HG02943 (cell line): ENCODE data around the gene KRTAP12-1.

Source experiments
- ATAC-seq: cut with Tn5 transposase; IDR thresholded peaks from one replicate; pipeline ENCODE4 v1.9.1; 2021; ENCODE audit warnings: mild to moderate bottlenecking, low read depth, moderate library complexity; ENCODE audit not compliant: unreplicated experiment

KRTAP12-1 gene, protein sequence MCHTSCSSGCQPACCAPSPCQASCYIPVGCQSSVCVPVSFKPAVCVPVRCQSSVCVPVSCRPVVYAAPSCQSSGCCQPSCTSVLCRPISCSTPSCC

DNA sequence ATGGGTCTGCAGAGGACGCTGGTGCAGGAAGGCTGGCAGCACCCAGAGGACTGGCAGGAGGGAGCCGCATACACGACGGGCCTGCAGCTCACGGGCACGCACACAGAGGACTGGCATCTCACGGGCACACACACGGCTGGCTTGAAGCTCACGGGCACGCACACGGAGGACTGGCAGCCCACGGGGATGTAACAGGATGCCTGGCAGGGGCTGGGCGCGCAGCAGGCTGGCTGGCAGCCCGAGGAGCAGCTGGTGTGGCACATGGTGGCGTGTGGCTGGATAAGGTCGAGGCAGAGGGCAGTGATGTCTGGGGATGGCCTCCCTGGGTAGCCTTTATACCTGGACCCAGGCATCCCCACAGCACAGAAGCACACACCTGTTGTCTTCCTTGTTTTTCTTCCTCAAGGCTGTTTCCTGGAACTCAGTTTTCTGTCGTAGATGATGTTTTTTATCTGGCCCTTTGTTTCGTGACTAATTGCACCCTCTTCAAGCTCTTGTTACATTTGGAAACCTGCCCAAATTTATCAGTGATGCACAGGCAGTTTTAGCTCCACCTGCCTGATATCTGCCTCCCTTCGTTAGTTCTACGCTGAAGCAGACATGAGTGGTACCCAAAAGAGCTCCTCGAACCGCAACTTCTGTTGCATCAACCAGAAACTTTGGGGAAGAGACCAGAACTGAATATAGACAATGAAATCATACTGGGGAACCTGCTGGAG is at the start of gene KRTAP12-1:
Gene KRTAP12-1, minus strand, starts transcription at position 303 of the 719 bp plus-strand sequence. Its CDS starts 40 bp downstream, at position 263.
- ATAC-seq, result no peak

DNA sequence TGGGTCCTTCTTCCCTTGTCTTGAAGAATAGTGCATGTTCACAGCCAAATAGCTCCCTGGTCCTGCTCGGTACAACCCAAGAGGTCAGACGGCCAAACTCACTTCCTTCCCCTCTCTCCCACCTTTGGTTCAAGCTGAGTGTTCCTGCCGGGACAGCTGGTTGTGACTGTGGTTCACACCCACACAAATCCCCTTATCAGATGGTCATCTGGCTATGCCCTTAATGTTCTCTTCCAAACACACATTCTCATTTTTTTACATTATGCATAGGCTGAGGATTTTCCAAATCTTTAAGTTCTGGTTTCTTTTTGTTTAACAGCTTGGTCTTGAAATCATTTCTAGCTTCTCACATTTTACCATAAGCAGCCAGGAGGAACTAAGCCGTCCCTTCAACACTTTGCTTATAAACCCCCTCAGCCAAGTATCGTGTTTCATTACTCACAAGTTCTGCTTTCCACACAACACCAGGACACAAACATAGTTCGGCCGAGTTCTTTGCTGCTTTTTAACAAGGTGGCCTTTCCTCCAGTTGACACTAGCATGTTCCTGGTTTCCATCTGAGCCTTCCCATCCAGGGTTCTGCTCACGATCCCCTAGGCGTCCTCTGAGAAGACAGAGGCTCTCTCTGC is 49.1 kb upstream of the KRTAP12-1 start:
- ATAC-seq, result no peak

DNA sequence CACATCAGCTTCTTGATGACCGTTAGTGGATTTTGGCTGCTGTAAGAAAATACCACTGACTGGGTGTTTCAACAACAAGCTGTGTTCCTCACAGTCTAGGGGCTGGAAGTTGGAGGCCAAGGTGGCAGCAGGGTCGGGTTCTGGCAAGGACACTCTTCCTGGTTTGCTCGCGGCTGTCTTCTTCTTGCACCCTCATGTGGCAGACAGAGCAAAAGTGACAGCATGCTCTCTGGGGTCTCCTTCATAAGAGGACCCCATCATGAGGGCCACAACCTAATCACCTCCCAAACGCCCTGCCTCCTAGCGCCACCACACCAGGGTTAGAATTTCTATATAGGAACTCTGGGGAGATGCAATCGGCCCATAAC is 48.0 kb upstream of the KRTAP12-1 start:
- ATAC-seq, result no peak

DNA sequence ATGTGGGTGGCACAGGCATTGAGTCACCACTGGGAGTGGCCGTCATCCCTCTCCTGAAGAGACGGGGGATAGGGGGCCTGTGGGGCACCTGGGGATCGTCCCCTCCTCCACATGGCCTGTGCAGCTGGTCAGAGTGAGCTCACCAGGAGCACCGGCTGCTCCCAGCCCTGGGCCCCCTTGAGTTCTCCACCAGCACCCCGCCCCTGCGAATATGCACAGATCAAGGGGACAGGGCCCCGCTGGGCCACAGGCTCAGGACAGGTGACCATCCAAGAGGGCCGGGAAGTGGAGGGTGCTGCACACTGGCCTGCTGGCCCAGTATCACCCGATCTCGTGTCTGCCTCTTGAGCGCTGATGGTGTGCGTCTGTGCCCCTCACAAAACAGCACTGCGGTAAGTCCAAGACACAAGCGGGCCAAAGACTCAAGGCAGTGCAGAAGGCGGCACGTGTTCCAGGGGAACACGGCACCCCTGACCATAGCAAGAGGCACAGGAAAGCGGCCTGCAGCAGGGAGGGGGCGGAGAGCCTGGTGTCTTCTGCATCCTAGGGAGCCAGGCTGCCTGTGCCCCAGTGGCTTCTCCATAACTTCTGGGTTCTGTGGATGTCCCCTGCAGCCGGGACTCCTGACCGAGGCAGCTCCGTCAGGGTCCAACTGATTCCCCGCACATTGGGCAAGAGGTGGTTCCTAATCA is 47.5 kb upstream of the KRTAP12-1 start:
- no peak for ATAC-seq

DNA sequence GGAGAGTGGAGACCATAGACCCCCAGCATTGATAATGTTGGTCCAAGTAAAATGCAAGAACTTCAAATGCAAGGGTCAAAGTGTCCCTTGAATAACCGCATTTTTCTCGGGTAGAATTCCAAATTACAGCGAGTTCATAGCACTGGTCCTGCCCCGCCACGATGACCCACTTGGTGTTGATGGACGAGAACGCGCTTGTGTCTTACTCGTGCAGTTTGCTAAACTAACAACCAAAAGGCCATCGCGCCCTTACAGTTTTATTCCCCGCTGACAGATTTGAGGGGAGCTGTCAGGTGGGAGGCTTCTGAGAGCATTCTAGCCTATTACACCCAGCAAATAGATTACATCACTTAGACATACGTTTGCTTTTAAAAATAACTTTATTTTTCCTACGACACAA is 46.8 kb upstream of the KRTAP12-1 start:
- ATAC-seq, result no peak

DNA sequence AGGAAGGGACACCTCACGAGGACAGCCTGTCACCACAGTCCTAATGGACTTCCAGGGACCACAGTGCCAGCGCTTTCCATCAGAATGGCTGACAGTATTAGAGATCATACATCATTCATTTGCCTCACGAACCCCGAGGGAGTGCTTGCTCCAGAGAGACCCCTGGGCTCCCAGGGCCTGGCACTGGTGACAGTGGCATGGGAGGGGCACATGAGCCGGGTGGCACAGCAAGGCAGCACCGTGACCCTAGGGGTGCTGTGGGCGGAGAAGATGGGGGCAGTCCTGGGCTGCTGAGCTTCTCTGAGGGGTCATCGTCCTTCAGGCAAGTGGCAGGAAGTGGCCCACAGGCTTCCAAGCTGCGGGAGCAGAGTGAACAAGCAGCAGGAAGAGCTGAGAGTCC is 45.8 kb upstream of the KRTAP12-1 start:
- ATAC-seq, result no peak

DNA sequence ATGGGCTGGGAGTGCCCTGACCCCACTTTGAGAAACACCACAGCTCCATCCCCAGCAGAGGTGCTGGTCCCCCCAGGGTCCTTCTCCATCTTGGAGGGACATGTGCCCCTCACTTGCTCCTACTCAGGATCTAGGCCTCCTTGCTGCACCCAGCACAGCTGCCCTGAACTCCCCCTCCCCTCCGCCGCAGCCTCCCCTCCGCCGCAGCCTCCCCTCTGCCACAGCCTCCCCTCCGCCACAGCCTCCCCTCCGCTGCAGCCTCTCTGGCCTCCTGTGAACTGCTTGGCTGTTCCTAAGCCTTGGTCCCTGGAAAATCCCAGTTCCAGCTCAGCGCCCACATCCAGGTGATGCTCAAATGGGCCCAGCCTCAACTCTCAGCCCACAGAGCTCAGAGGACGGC is 45.4 kb upstream of the KRTAP12-1 start:
- no peak for ATAC-seq

DNA sequence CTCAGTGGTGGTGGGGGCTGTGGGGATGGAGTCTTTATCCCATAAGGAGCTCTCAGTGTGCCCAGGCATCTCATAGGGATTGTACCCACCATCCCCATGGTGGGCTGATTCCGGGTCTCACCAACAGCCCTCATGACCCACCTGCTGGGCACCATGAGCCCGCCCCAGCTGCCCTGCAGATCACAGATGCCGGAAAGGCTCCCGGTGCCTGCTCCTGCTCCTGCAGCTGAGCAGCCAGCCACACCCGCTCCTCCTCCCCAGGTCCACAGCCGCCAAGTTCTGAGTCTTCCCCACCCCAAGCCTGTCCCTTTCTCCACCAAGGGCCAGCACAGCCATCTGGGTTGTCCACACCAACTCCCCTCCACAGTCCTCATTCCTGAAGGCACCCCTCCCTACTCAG is 44.9 kb upstream of the KRTAP12-1 start:
- ATAC-seq, result no peak

DNA sequence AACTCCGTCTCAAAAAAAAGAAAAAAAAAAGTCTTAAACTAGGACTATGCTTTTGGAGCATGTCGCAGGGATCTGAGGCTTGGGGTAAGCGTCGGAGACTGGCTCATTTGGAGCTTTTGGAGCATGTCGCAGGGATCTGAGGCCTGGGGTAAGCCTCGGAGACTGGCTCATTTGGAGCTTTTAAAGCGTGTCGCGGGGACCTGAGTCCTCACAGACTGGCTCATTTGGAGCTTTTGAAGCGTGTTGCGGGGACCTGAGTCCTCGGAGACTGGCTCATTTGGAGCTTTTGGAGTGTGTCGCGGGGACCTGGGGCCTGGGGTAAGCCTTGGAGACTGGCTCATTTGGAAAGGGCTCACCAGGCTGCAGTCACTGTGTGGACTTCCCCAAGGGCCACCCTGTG is 43.0 kb upstream of the KRTAP12-1 start:
- no peak for ATAC-seq

DNA sequence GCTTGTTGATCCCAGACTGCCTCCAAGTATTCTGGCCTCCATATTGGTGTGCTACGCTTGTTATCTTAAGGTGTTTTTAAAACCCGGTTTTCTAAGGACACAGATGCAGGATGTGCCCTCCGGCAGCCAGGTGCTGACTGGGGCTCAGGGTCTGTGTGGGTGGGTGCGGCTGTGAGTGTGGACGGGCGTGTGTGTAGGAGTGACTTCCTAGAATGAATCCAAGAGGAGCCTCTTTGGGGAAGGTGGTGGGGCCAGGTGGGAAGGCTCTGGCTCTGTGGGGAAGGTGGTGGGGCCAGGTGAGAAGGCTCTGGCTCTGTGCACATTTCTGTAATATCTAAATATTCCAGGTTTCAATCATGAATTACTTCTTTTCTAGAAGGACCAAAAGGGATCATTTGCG is 42.2 kb upstream of the KRTAP12-1 start:
- ATAC-seq, result no peak

DNA sequence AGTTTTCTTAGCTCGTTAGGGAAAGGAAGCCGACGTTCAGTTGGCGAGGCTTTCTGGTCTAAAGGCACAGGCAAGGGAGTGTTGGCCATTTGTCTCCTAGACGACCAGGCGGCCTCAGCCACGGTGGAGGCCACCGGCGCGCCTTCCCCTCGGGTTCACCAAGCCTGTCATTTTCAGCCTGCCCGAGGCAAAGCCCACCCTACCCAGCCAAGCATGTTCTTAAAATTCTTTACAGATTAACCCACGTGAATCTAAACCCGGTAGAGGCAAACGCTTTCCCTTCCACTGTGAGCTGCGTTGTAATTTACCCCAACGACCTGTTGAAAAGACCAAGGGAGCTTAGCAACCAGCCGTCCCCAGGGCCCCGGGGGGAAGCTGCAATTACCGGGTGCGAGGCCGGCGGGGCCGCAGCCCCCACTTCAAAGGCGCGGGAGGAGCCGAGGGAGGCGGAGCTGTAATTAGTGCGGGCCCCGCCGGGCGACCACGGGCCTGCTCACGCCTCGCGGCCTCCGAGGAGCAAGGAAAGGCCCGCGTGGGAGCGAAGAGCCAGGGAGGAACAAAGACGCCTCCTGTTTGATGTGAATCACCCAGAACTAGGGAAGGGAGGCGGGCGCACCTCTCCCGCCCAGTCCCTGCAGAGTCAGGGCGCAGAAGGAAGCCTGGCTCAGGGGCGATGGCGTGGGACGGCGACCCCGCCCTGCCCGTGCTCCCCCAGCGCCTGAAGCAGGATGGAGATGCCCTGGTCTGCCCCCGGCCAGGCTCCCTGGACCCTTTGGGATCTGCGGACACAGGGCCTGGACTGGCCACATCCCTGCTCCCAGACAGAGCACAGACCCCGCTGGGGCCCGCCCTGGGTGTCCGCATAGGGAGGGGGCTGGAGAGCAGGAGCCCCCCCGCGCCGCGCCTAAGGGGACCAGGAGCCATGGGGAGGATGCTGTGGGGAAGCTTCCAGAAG is 41.5 kb upstream of the KRTAP12-1 start:
- no peak for ATAC-seq

DNA sequence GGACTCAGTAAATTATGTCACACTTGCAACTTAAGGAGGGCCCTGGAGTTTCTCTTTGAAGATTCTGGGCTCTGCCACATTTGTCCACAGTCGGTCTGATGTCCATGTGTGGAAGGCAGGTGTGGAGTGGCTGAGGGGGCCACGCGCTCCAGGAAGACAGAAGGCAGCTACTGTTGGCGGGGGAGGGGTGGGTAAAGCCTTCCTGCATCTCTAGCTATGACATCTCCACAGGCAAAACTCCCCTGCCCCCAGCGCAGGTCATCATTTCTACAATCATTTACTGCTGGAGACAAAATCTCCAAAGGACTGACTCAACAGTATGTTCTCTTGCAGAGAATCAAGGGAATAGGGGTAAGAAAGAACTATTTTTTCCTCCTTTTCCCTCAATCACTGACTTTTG is 40.8 kb upstream of the KRTAP12-1 start:
- ATAC-seq, result no peak

DNA sequence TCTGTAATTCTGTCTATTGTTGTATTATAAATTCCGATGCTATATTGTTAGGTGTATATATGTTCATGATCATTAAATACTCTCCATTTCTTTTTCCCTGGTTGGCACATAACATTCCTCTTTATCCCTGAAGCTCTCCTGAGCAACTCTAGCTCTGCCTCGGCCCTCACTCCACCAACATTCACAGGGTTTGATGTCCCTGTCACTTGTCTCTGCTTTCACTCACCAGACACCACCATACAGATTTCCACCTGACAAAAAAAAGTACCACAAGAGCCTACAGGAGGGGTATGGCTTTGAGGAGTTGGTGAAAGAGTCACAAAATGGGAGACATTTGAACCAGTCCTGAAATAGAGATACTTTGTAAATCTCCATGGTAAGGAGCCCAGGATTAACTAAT is 38.2 kb upstream of the KRTAP12-1 start:
- ATAC-seq, result no peak

DNA sequence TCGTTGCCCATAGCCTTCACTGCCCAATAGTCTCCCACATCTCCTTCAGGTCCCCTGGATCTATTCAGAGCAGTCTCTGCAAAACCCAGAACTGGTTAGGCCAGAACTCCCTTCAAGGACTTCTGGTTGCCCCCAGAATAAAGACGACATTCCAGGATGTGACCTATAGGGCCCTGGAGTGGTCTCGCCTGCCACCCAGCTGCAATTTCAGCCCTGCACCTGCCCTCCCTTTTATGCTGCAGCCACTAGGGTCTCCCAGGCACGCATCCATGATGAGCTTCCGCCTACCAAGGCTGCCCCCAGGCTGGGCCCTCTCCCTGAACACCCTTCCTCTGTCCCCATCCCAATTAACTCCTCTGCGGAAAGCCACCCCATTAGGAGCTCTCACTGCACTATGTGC is 36.6 kb upstream of the KRTAP12-1 start:
- no peak for ATAC-seq

DNA sequence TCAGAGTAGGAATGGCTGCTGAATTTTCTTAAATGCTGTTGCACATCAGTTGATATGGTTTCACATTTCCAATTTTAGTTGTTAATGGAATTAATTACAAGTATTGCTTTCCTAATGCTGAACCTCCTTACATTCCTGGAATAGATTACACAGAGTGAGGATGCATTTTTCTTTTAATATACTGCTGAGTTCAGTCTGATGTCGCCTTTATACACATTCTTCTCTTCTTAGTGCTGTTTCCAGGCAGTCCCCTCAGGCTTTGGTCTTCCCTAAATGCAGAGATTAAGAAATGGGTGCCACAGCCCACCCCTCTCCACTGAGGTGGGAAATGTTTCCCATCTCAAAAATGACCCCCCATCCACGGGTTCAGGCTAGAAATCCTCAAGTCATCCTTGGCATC is 36.1 kb upstream of the KRTAP12-1 start:
- no peak for ATAC-seq

DNA sequence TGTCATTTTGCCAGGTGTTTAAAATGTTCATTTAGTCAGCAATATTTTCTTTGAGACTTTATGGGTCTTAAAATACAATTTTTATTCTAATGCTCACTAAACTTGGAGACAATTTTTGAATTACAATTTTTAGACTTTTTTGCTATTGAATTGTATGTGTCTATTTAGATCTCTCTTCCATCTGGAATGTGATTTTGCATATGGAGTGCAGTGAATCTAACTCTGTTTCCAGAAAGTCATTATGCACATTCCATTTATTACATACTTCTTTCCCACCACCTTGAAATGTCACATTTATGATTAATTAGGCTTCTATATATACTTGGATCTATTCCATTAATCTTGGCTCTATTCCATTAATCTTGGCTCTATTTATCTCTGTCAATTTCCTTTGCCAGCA is 35.0 kb upstream of the KRTAP12-1 start:
- ATAC-seq, result no peak

DNA sequence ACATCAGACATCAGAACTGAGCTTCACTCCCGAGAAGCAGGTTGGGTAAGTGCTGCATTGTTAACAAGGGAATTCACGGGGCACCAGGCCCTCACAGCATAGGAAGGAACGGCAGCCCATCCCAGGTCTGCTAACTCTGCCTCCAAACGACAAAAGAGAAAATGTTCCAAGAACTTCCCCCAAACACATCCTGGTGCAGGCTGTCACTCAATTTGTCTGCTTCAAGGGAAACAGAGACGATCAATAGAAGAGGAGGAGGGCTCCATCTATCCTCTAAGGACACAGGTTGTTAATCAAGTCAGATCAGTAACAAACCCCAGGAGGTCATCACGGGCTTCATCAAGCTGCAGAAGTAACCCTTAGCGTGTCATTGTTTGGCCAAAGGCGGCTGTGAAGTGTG is 32.9 kb upstream of the KRTAP12-1 start:
- ATAC-seq, result no peak

DNA sequence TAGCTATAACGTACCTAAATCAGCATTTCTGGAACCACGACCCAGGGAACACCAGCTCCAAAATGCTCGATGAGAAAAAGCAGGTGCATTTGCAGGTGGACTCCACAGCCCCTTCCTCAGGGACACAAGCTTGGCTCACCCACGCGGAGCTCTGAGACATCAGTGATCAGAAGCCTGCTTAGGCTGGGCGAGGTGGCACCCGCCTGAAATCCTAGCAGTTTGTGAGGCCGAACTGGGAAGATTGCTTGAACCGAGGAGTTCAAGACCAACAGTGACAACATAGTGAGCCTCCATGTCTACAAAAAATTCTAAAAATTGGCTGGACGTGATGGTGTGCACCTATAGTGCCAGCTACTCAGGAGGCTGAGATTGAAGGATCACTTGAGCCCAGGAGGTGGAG is 31.9 kb upstream of the KRTAP12-1 start:
- ATAC-seq, result no peak

DNA sequence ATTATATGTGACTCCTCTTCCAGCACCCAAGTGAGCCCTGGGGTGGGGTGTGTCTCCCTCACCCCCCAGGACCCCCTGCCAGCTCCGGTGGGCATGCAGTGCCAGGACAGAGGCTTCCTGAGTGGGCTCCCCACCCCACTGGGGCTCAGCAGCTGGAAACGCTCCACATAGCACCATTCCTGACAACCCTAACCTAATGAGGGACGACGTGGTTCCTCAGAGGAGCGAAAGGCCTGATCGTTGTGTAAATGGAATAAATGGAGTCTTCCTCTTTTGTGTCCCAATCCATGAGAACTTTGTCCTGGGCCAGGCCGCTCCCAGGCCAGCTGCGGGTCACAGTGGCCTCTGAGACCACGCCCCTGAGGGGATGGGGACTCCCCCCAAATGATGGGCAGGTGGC is 31.2 kb upstream of the KRTAP12-1 start:
- no peak for ATAC-seq

DNA sequence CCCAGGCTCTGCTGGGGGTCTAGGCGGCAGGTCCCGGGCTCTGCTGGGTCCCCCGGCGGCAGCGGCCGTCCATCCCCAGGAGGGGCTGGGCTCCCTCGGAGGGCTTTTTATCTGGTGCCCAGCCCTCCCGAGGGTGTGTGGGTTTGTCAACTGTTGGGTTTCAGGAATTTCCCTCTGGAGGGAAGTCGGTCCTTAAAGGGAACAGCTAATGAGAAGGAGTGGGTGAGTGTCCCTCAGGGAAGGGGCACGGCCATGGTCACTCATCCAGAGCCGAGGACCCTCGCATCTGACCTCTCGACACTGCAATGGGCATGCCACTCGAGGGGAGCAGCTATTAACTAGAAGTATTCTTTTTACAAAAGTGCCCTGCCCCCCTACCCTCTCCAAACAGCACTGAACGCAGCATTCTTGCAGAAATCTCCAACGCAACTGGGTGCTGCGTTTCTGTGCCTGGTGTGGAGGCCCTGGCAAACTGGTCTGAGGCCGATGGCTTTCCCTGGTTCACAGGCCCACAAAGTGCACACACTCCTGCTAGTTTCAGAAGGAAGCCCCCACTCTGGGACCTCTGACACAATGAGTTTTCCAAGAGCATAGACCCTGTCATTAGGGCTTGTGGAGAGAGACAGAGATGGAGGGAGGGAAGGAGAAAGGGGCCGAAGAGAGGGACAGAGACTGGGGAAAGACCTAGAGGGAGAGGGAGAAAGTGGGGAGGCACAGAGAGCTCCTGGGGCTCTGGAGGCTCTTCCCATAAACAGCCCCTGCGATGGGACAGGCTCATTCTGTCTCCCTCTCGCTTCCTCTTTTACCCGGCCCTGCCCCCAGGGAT is 30.5 kb upstream of the KRTAP12-1 start:
- ATAC-seq, result no peak
